ENCODE results near the gene C3orf20.

C3orf20 gene

GRCh38 chr3:14780927-14781507 is 106.1 kb downstream of the C3orf20 start:
- no peak for DNase-seq

GRCh38 chr3:14783480-14784086 is 108.6 kb downstream of the C3orf20 start:
- no peak for DNase-seq

- DNase-seq = no peak
These were observed 109.2 kb downstream of the C3orf20 start for GRCh38 chr3:14784087-14784681.

- no peak for DNase-seq
These were observed 110.5 kb downstream of the C3orf20 start for GRCh38 chr3:14785207-14786155.

- DNase-seq = no peak
These were observed 111.4 kb downstream of the C3orf20 start for GRCh38 chr3:14786369-14786768.

- no peak for DNase-seq
These were observed 112.7 kb downstream of the C3orf20 start for GRCh38 chr3:14787630-14788029.

- DNase-seq = no peak
These were observed 113.7 kb downstream of the C3orf20 start for GRCh38 chr3:14788644-14789043.

- DNase-seq = no peak
These were observed 114.3 kb downstream of the C3orf20 start for GRCh38 chr3:14789221-14789620.

- no peak for DNase-seq
These were observed 114.8 kb downstream of the C3orf20 start for GRCh38 chr3:14789640-14790285.

- no peak for DNase-seq
These were observed 116.5 kb downstream of the C3orf20 start for GRCh38 chr3:14791343-14791945.

- no peak for DNase-seq
These were observed 117.8 kb downstream of the C3orf20 start for GRCh38 chr3:14792691-14793121.

GRCh38 chr3:14793126-14793857 is 118.4 kb downstream of the C3orf20 start:
- no peak for DNase-seq

GRCh38 chr3:14793858-14794234 is 118.9 kb downstream of the C3orf20 start:
- no peak for DNase-seq

GRCh38 chr3:14794435-14794834 is 119.5 kb downstream of the C3orf20 start:
- no peak for DNase-seq

- DNase-seq = no peak
These were observed 121.1 kb downstream of the C3orf20 start for GRCh38 chr3:14795996-14796395.

- DNase-seq = no peak
These were observed 121.6 kb downstream of the C3orf20 start for GRCh38 chr3:14796403-14797077.

GRCh38 chr3:14797731-14798130 is 122.8 kb downstream of the C3orf20 start:
- DNase-seq = no peak

- DNase-seq = no peak
These were observed 123.3 kb downstream of the C3orf20 start for GRCh38 chr3:14798231-14798630.

GRCh38 chr3:14799146-14799545 is 124.2 kb downstream of the C3orf20 start:
- no peak for DNase-seq

GRCh38 chr3:14801031-14801430 is 126.1 kb downstream of the C3orf20 start:
- no peak for DNase-seq
